GM10248 (cell line): ENCODE measurements around the gene RGS7.
"Not testable (repeated sequence)": the region's sequence is repeated elsewhere in the genome, so short reads cannot be mapped to it uniquely, and the experiment has no call there.

Experiments used
- CTCF ChIA-PET: fragments of 300-600 bp; sonication (Branson Sonifier 250); formaldehyde crosslinking; extraction: SDS; loops from one replicate; lab custom pipeline; 2021; ENCODE audit warnings: antibody characterized with exemption; lab: Yijun Ruan, JAX
- POLR2A ChIA-PET: fragments of 350-650 bp; sonication (Branson Sonifier 250); formaldehyde crosslinking; extraction: SDS; loops from one replicate; lab custom pipeline; 2020; ENCODE audit warnings: antibody characterized with exemption; lab: Yijun Ruan, JAX
- DNase-seq: peaks from one replicate; pipeline ENCODE4 v3.0.0; 2012; ENCODE audit errors: extremely low spot score
- TF ChIP-seq, protein P1 (sequence below): IDR thresholded peaks from 2 replicates; pipeline ENCODE4 v1.5.1; 2012; ENCODE audit warnings: mild to moderate bottlenecking, low read depth; ENCODE audit errors: extremely low read depth, missing control alignments, control extremely low read depth

RGS7 gene

GRCh38 chr1:240973875-240974274 lies 383.1 kb downstream of the RGS7 start:
- CTCF ChIA-PET: no interaction called here
- POLR2A ChIA-PET: no interaction called here
- TF ChIP-seq, protein P1, sequence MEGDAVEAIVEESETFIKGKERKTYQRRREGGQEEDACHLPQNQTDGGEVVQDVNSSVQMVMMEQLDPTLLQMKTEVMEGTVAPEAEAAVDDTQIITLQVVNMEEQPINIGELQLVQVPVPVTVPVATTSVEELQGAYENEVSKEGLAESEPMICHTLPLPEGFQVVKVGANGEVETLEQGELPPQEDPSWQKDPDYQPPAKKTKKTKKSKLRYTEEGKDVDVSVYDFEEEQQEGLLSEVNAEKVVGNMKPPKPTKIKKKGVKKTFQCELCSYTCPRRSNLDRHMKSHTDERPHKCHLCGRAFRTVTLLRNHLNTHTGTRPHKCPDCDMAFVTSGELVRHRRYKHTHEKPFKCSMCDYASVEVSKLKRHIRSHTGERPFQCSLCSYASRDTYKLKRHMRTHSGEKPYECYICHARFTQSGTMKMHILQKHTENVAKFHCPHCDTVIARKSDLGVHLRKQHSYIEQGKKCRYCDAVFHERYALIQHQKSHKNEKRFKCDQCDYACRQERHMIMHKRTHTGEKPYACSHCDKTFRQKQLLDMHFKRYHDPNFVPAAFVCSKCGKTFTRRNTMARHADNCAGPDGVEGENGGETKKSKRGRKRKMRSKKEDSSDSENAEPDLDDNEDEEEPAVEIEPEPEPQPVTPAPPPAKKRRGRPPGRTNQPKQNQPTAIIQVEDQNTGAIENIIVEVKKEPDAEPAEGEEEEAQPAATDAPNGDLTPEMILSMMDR: no peak
- no peak for DNase-seq

DNA sequence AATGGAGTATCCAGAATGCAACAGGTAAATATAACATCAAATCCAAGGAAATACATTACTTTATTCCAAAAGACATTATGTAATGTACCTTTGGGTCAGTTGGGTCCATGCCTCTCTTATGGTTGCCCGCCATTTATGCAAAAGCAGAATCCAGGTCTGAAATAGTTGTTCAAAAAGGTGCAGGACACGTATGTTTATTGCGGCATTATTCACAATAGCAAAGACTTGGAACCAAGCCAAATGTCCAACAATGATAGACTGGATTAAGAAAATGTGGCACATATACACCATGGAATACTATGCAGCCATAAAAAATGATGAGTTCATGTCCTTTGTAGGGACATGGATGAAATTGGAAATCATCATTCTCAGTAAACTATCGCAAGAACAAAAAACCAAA lies 384.9 kb downstream of the RGS7 start:
- CTCF ChIA-PET, DNase-seq, POLR2A ChIA-PET: not testable (repeated sequence)

GRCh38 chr1:240970253-240970652 lies 386.8 kb downstream of the RGS7 start:
- ChIA-PET POLR2A (no interaction called here), CTCF (no interaction called here)
- DNase-seq: no peak
- TF ChIP-seq, protein P1: no peak

GRCh38 chr1:240968864-240969263 lies 388.1 kb downstream of the RGS7 start:
- TF ChIP-seq, protein P1: no peak
- no peak for DNase-seq
- ChIA-PET CTCF (interaction anchor here (0.9 kb wide), 1 partner anchor 16 kb away, joined by 3 read pairs; no protein-coding TSS in a partner anchor), POLR2A (no interaction called here)

DNA sequence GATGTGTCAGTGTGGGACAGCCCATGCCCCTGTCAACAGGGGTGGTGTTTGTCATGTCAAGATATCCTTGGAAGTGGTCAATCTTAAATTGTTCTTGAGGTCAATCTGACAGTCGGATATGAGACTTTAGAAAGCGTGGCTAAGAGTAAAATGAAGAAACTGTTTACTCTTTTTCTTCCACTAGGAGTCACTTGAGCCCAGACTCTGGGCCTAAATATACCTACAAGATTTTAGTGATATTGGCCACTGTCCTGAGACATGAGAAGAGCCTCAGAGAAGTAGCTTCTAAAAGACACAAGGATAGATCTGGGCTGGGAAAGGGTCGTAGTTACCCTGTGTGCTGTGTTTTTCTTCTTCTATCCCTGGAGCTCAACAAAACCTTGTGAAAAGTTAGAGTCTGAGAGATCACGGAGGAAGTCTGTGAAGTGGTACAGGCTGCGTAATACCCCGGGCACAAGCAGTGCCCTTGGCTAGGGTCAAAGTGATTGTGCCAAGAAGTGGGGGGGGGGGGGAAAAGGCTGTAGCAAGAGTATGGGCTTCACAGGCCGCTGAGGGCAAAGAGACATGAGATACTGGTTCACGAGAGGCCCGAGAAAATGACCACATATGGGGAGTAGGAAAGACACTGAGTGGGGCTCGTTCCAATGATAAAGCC lies 389.8 kb downstream of the RGS7 start:
- POLR2A ChIA-PET: no interaction called here
- CTCF ChIA-PET: interaction anchor here (0.7 to 1.0 kb wide), 2 partner anchors 8 to 11 kb away, joined by 3 read pairs; no protein-coding TSS in a partner anchor
- TF ChIP-seq, protein P1: no peak
- DNase-seq: no peak

DNA sequence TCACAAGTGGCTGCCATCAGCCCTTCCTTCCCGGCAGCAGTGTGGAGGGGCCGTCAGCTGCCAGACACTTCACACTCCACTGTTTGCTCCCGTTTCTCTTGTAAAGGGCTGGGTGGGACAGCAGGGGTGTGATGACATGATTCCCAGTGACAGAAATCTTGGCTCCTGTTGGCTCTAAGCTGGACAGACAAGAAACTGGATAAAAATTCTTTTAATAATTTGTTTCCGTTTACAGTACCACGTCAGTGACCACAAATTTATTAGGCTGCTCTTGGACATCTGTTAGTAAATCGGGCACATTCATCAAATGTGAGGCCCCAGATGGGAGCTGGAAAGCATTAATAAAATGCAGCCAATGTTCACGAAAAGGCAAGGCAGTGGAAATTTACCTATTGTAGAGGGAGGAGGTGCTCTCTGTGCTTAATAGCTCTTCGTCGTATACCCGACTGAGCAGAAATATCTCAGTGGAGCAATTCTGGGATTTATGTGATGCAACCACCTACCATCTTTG lies 391.4 kb downstream of the RGS7 start:
- no peak for DNase-seq
- TF ChIP-seq, protein P1: no peak
- POLR2A ChIA-PET: no interaction called here
- CTCF ChIA-PET: no interaction called here

DNA sequence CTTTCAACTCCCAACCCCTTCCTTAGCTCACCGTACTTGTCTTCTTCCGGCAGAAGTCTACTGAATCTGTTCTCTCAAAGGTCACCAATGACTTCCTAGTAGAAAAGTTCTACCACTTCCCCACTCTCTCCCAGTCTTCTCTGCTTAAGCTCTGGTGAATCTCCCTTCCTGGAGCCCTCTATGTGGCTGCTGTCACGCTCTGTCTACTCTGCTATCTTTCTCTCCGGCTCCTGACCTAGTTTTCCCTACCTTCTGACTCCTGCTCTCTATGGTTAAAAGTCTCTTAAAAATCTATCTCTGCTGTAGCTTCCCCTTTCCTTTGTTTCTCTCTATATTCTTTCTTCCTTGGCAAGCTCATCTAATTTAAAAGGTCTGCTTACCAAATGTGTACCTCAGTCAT lies 394.9 kb downstream of the RGS7 start:
- ChIA-PET CTCF (interaction anchor here (1.1 kb wide), 1 partner anchor 8 kb away, joined by 3 read pairs; no protein-coding TSS in a partner anchor), POLR2A (no interaction called here)
- no peak for DNase-seq
- TF ChIP-seq, protein P1: no peak
